GM18861 (cell line): Measurements from ENCODE around the gene EIF4G3.
"Not testable (repeated sequence)": the region's sequence is repeated elsewhere in the genome, so short reads cannot be mapped to it uniquely, and the experiment has no call there.

Experiments used
- ATAC-seq: cut with Tn5 transposase; IDR thresholded peaks from one replicate; pipeline ENCODE4 v1.9.1; 2021; ENCODE audit not compliant: unreplicated experiment

The EIF4G3 gene

DNA sequence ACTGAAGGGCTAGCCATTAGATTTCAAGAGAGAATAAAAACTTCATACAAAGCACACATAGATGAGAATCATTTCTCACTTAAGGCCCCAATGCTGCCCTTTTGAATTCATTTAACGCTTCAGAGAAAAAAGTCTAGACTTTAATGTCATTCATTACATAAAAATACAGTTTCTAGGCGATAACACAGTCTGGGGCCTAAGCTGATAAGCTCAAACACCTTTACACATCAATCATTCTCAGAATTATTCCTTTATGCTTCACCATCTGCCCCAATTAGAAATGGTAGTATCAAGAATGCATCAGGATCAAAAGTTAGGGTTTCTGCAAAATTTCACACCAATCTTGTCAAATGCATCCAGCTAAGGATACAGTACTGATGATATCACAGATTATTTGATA lies 289.5 kb downstream of the EIF4G3 start:
- ATAC-seq: no peak

GRCh38 chr1:20885121-20885520 lies 291.6 kb downstream of the EIF4G3 start:
- ATAC-seq: no peak

DNA sequence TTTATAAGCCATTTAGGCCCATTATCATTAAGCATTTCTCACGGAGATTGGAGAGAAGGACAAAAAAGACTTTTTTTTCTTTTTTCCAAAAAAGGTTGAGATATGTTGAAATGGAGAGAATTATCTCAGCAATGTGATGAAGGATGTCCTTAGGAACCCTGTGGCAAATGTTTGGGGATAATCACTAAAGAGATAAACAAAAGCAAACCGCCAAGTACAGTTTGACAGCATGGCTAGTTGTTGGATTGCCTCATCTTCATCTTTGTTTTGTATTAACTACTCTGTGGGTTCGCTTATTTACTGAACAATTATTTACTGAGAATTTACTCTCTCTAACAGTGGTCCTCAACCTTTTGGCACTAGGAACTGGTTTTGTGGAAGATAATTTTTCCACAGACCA lies 292.2 kb downstream of the EIF4G3 start:
- ATAC-seq: no peak

DNA sequence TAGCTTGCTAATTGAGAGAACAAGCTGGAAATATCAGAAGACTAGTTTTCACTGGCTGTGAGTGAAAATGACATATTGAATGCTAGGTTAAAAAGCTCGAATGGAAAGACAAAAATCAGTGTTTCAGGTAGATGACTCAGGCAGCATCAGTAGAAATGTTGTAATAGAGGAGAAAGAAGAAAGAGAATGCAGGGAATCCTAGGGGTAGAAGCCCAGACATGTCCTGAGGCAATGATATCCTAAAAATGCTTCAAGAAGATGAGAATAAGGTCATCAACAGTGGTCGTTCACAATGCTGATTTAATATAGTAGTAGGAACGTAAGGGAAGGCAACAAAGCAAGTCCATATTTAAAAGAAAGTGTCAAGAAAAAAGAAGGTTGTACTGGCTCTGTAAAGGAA lies 292.9 kb downstream of the EIF4G3 start:
- ATAC-seq: no peak

- ATAC-seq: no peak
Observed at GRCh38 chr1:20882837-20883236, 293.9 kb downstream of the EIF4G3 start.

GRCh38 chr1:20878799-20879198 lies 297.9 kb downstream of the EIF4G3 start:
- no peak for ATAC-seq

GRCh38 chr1:20875198-20875973 lies 301.3 kb downstream of the EIF4G3 start:
- no peak for ATAC-seq

DNA sequence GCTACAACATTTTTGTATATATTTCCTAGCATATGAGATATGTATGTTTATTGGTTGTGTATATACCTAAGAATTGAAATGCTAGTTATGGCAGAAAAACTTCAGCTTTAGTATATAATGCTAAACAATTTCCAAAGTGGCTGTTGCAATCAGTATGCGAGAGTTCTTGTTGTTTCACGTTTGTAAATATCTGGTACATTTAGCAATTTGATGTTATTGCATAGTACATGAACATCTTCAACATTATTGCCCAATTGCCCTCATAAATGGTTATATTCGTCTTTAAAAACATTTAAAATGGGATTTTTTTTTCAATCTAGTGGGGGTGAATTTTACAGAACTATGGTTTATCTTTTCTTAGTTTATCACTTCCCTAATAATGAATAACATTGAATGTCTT lies 303.4 kb downstream of the EIF4G3 start:
- ATAC-seq: no peak

GRCh38 chr1:20871419-20871818 lies 305.3 kb downstream of the EIF4G3 start:
- no peak for ATAC-seq

DNA sequence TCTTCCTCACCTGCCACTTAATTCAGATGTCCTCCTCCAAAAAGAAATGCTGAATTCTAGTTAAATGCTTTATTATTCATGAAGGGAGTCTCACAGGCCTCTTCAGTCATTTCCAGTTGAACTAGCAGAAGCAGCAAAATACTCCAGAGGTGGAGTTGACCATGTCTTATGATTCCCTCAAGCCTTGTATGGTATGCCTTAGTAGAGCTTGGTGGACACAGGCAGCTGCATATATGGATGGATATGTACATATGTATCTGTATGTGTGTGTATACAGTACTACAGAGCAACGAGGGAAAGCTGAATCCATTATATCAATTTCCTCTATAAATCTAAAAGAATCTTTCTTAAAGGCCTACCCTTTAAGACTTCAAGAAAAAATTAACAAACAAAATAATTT lies 306.0 kb downstream of the EIF4G3 start:
- ATAC-seq: no peak

GRCh38 chr1:20868263-20868662 lies 308.4 kb downstream of the EIF4G3 start:
- no peak for ATAC-seq

GRCh38 chr1:20867847-20868246 lies 308.9 kb downstream of the EIF4G3 start:
- ATAC-seq: no peak

- ATAC-seq: no peak
Observed at GRCh38 chr1:20867062-20867461, 309.6 kb downstream of the EIF4G3 start.

DNA sequence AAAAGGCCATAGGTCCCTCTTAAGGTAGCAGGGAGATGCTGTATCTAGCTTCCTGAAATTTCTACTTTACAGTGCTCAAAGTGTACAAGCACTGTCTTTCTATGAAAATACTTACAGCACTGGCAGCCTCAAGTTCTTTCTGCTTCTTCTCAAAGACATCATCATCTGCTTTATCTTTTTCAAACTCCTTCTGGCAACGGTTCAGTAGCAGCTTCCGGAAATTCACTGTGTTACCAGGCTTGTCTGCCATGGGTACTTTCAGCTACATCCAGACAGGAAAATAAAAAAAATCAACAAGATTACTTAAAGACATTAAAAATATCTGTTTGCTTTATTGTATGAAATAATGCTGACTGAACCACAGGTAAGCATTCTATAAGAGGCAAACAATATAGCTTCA lies 311.7 kb downstream of the EIF4G3 start:
- no peak for ATAC-seq

GRCh38 chr1:20854529-20854928 lies 322.2 kb downstream of the EIF4G3 start:
- ATAC-seq: no peak

DNA sequence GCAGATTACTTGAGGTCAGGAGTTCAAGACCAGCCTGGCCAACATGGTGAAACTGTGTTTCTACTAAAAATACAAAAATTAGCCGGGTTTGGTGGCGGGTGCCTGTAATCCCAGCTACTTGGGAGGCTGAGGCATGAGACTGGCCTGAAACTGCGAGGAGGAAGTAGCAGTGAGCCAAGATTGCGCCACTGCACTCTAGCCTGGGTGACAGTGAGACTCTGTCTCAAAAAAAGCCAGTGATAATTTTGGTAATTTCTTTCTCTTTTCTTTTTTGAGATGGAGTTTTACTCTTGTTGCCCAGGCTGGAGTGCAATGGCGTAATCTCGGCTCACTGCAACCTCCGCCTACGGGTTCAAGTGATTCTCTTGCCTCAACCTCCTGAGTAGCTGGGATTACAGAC lies 324.9 kb downstream of the EIF4G3 start:
- not testable (repeated sequence) for ATAC-seq

DNA sequence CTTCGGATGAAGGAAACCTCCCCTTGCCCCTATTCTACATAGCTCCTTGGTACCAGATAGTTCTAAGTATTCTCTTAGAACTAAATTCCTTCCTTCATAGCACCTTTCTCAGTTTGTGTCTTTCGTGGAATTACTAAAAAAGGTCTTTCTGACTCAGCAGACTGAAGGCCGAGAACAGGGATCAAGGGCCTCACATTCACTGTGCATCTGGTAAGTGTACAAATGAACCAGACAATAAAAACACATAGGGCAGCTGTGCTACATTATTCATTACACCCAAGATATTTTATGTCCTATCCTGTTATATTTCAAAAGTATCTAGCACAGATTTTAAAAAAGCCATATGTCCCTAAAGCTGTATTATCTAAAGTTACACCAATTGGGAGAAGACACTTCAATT lies 326.7 kb downstream of the EIF4G3 start:
- ATAC-seq: no peak

- no peak for ATAC-seq
Observed at GRCh38 chr1:20849100-20849499, 327.6 kb downstream of the EIF4G3 start.

DNA sequence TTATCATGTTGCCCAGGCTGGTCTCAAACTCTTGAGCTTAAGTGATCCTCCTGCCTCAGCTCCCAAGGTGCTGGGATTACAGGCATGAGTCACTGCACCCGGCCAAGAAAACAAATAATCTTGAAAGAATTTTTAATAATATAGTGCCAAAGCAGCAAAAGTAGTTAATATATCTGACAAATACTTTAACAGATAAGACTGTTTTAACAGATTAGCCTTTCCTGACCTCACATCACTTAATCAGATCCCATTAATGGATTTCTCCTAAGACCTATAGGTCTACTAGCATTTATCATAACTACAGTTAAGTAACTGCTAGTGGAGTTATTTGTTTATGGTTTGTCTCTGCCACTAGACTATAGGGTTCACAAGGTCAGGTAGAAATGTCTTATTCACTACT lies 328.5 kb downstream of the EIF4G3 start:
- ATAC-seq: no peak

DNA sequence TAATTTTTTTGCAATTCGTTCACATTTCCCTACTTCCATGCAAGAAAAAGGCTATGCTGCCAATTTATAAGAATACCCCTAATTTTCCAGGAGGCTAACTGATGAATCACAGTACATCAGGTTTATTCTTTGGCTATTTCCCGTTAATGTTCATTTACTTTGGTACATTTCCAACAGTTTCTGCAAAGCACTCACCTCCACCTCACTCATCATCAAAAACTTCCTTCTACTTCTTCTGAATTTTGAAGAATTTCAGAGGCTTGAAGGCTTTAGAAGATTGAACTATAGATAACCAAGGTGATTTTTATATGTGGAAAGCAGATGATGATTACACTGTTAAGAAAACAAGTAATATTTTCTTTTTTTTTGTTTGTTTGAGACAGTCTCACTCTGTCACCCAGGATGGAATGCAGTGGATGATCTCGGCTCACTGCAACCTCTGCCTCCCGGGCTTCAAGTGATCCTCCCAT lies 329.1 kb downstream of the EIF4G3 start:
- no peak for ATAC-seq

GRCh38 chr1:20846461-20847374 lies 330.0 kb downstream of the EIF4G3 start:
- no peak for ATAC-seq

GRCh38 chr1:20840731-20841130 lies 336.0 kb downstream of the EIF4G3 start:
- ATAC-seq: no peak
